ENCODE data around the gene TSKU. TPM values are rescaled to one million over a fixed set of nuclear protein-coding genes. Genes with fewer than 3 reads are reported as not detected.

The TSKU gene
- total RNA-seq, 1 donor from 2014 or later, result 59.5 TPM

- Histone ChIP-seq H3K27me3 (ENCODE audit: control insufficient read depth, insufficient read depth, low read length) (no peaks in the 10 kb centered on the region), H3K4me3 (ENCODE audit: low read depth, low read length) (no peak overlapping the region), H3K36me3 (ENCODE audit: control insufficient read depth, insufficient read depth, low read length) (no peaks in the 10 kb centered on the region)
- TF ChIP-seq CTCF (IDR thresholded peaks at IDR 0.05; ENCODE audit: insufficient read depth, low read length, poor library complexity, severe bottlenecking), result no peak
- DNase-seq (ENCODE audit: low read depth), result peak; percentile 82
Observed at GRCh38 chr11:76770642-76771445, 12.3 kb upstream of the TSKU start.

- no peak overlapping the region for H3K4me3 ChIP-seq (ENCODE audit: low read depth, low read length)
- H3K36me3 ChIP-seq (ENCODE audit: control insufficient read depth, insufficient read depth, low read length), result no peaks in the 10 kb centered on the region
- no peak for TF ChIP-seq CTCF (IDR thresholded peaks at IDR 0.05; ENCODE audit: insufficient read depth, low read length, poor library complexity, severe bottlenecking)
- DNase-seq (ENCODE audit: low read depth), result no peak
- no peaks in the 10 kb centered on the region for H3K27me3 ChIP-seq (ENCODE audit: control insufficient read depth, insufficient read depth, low read length)
Observed at GRCh38 chr11:76771446-76772099, 11.6 kb upstream of the TSKU start.

GRCh38 chr11:76772100-76772782 is 10.9 kb upstream of the TSKU start:
- DNase-seq (ENCODE audit: low read depth), result no peak
- Histone ChIP-seq H3K4me3 (ENCODE audit: low read depth, low read length) (no peak overlapping the region), H3K27me3 (ENCODE audit: control insufficient read depth, insufficient read depth, low read length) (no peaks in the 10 kb centered on the region), H3K36me3 (ENCODE audit: control insufficient read depth, insufficient read depth, low read length) (no peaks in the 10 kb centered on the region)
- TF ChIP-seq CTCF (IDR thresholded peaks at IDR 0.05; ENCODE audit: insufficient read depth, low read length, poor library complexity, severe bottlenecking), result no peak

GRCh38 chr11:76772783-76773106 is 10.4 kb upstream of the TSKU start:
- H3K36me3 ChIP-seq (ENCODE audit: control insufficient read depth, insufficient read depth, low read length), result no peaks in the 10 kb centered on the region
- H3K4me3 ChIP-seq (ENCODE audit: low read depth, low read length), result no peak overlapping the region

GRCh38 chr11:76773921-76774361 is 9.2 kb upstream of the TSKU start:
- TF ChIP-seq CTCF (IDR thresholded peaks at IDR 0.05; ENCODE audit: insufficient read depth, low read length, poor library complexity, severe bottlenecking), result no peak
- Histone ChIP-seq H3K36me3 (ENCODE audit: control insufficient read depth, insufficient read depth, low read length) (no peaks in the 10 kb centered on the region), H3K27me3 (ENCODE audit: control insufficient read depth, insufficient read depth, low read length) (no peaks in the 10 kb centered on the region), H3K4me3 (ENCODE audit: low read depth, low read length) (no peak overlapping the region)
- no peak for DNase-seq (ENCODE audit: low read depth)

More at GRCh38 chr11:76772783-76773106, 10.4 kb upstream of the TSKU start:
- no peak for DNase-seq (ENCODE audit: low read depth)
- H3K27me3 ChIP-seq (ENCODE audit: control insufficient read depth, insufficient read depth, low read length), result no peaks in the 10 kb centered on the region
- no peak for TF ChIP-seq CTCF (IDR thresholded peaks at IDR 0.05; ENCODE audit: insufficient read depth, low read length, poor library complexity, severe bottlenecking)
